RCC 7860 (cell line): ENCODE data around the gene KY.

Experiments
- DNase-seq: peaks from one replicate; pipeline ENCODE4 v3.0.0-alpha.2; 2015; ENCODE audit warnings: low spot score
- FAIRE-seq: peaks from 2 replicates; lab custom pipeline; 2012; peaks lifted over from hg19 to GRCh38; lab: Jason Lieb, UNC

The KY gene

GRCh38 chr3:134675726-134676256 lies 25.0 kb upstream of the KY start:
- no peak for DNase-seq
- no peak for FAIRE-seq

GRCh38 chr3:134672571-134672970 lies 21.7 kb upstream of the KY start:
- no peak for DNase-seq
- FAIRE-seq: no peak

GRCh38 chr3:134667956-134668355 lies 17.1 kb upstream of the KY start:
- FAIRE-seq (no peak), DNase-seq (no peak)

GRCh38 chr3:134667406-134667805 lies 16.6 kb upstream of the KY start:
- FAIRE-seq: no peak
- DNase-seq: no peak

- FAIRE-seq: no peak
- no peak for DNase-seq
Observed at GRCh38 chr3:134666885-134667284, 16.1 kb upstream of the KY start.

GRCh38 chr3:134666466-134666865 lies 15.6 kb upstream of the KY start:
- DNase-seq: peak; percentile 89
- FAIRE-seq: peak; percentile 94

GRCh38 chr3:134666052-134666451 lies 15.2 kb upstream of the KY start:
- FAIRE-seq (no peak), DNase-seq (no peak)

GRCh38 chr3:134665243-134665642 lies 14.4 kb upstream of the KY start:
- no peak for DNase-seq
- no peak for FAIRE-seq

- no peak for FAIRE-seq
- DNase-seq: peak; percentile 46
Observed at GRCh38 chr3:134663721-134664456, 13.1 kb upstream of the KY start.

- FAIRE-seq: no peak
- DNase-seq: no peak
Observed at GRCh38 chr3:134660046-134660441, 9.2 kb upstream of the KY start.

- DNase-seq (no peak), FAIRE-seq (no peak)
Observed at GRCh38 chr3:134659391-134660045, 8.7 kb upstream of the KY start.

- FAIRE-seq (no peak), DNase-seq (no peak)
Observed at GRCh38 chr3:134658555-134658954, 7.7 kb upstream of the KY start.

- FAIRE-seq (no peak), DNase-seq (no peak)
Observed at GRCh38 chr3:134656211-134656800, 5.5 kb upstream of the KY start.

- FAIRE-seq (no peak), DNase-seq (no peak)
Observed at GRCh38 chr3:134655706-134656105, 4.9 kb upstream of the KY start.

- DNase-seq (no peak), FAIRE-seq (no peak)
Observed at GRCh38 chr3:134654031-134654430, 3.2 kb upstream of the KY start.

- FAIRE-seq (no peak), DNase-seq (no peak)
Observed at GRCh38 chr3:134652886-134653630, 2.2 kb upstream of the KY start.

GRCh38 chr3:134652409-134652831 lies 1.6 kb upstream of the KY start:
- FAIRE-seq (no peak), DNase-seq (peak; percentile 38)

GRCh38 chr3:134651347-134652041 lies 672 bp upstream of the KY start:
- DNase-seq: peak; percentile 25
- FAIRE-seq: no peak

GRCh38 chr3:134649106-134649705 lies 1.6 kb downstream of the KY start:
- FAIRE-seq: no peak
- no peak for DNase-seq
